Measurements from ENCODE around the gene DRC7. TPM values are rescaled to one million over a fixed set of nuclear protein-coding genes. Genes with fewer than 3 reads are reported as not detected.
"Not testable (repeated sequence)": the region's sequence is repeated elsewhere in the genome, so short reads cannot be mapped to it uniquely, and the experiment has no call there.

Gene DRC7
- polyA plus RNA-seq, 5 donors: 0.54 to 4.5 (median 2.8) TPM

DNA sequence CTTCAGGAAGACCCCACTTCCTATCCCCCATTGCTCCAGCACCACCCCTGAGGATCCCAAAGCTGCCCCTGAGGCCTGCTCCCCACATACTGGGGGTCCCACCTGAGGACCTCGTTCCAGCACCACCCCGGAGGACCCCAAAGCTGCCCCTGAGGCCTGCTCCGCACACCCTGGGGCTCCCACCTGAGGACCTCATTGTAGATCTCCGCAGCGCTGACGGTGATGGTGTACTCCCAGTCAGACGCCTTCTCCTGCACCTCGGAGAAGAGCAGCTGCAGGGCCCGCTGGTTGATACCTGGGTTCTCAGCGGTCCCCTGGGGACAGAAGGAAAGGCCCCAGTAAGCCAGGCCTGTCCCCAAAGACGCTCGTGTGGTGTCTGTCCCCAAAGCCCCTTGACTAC is 67.4 kb downstream of the DRC7 start:
- DNase-seq: no peak

DNA sequence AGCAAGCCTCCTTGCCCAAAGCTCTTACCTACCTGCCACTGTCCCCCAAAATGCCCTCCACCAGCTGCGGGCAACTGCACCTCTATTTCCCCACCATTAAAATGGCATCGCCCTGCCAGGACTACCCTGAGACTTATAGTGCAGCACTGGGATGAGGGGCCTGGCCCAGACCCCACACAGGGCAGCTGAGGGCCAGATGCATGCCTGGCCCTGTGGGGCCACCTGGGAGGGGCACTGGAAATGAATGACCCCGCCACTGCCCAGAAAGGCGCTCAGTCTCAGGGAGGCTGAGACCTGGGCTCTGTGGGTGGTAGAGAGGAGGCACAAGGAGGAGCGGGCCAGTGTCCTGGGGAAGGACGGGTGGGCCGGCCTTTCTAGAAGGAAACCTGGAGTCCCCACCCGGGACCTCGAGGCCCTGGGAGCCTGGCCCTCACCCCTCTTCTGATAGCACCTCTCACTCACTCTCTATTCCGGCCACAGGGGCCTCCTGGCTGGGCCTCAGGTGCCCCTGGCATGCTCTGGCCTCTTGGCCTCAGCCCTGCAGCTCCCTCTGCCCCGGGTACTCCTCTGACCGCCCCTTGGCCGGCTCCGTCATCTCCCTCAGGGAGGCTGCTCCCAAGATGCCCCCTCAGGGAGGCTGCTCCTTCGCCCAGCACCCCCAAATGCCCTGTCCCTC is 67.9 kb downstream of the DRC7 start:
- DNase-seq: no peak

DNA sequence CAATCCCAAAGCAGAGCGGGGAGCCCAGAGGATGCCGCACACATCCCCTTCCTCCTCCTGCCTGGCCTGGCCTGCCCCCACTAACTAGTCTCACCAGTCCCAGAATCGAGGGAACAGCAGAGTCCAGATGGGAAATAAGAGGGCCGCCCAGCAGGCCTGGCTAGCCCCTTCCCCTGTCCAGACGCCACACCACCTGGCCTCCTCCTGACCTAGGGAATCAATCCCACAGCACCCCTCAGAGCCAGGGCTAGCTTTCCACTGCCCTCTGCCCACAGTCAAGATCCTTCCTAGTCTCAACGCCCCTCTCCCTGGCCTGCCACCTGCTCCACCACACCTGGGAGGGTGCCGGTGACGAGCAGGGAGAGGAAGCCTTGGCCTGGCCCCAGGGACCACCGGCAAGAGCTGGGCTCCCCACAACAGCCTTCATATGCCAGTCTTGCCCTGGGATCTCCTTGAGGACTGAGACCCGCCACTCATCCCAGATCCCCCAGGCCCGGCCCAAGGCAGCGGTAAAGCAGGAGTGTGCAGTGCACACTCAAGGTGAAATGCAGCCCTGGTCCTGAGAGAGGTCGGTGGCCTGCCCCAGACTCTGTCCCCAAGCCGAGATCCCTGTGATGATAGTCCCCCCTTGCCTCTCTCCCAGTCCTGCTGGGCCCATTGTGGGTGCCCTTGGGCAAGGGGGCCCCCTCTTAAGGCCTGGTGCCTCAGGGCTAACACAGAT is 68.8 kb downstream of the DRC7 start:
- no peak for DNase-seq

DNA sequence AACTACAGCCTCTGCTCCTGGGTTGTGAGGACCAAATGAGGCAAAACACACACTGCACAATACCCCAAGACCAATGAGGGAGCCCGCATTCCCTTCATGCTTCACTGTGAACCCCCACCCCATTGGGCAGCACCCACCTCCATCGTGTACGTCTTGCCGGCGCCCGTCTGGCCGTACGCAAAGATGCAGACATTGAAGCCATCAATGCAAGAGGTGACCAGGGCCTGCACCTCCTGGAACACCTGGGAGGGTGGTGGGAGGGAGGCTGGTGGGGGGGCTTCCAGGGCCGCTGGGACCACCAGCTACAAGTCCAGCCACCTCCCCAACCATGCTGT is 69.4 kb downstream of the DRC7 start:
- DNase-seq: no peak

DNA sequence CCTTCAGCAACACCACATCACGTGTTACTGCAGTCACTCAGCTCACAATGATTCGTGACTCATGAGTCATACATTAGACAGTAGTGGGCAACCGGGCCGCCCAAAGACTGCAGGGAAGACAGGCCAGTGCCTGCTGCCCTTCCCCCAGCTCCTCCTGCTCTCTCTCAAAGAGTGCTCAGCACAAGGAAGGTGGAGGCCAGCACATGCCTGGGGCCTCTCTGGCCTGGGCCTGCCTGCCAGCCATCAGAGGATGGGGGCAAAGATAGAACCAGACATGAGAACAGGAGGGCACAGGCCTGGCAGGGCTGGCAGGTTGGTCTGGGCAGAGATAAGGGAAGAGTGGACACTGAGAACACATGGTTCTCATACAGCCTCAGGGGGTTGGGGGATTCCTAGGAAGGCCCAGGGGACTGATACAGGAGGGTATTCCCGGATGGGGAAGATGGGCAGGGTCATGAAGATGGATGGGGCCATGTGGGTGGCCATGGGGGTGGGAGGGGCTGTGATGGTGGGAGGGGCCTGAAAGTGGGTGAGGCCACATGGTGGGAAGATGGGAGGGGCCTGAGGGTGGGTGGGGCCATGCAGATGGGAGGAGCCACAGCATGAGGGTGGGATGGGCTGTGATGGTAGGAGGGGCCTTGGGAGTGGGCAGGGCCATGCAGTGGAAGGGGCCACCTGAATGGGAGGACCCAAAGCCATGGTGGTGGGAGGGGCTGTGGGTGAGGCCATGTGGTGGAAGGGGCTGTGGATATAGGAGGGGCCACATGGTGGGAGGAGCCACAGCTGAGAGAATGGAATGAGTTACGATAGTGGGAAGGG is 69.9 kb downstream of the DRC7 start:
- DNase-seq: no peak

DNA sequence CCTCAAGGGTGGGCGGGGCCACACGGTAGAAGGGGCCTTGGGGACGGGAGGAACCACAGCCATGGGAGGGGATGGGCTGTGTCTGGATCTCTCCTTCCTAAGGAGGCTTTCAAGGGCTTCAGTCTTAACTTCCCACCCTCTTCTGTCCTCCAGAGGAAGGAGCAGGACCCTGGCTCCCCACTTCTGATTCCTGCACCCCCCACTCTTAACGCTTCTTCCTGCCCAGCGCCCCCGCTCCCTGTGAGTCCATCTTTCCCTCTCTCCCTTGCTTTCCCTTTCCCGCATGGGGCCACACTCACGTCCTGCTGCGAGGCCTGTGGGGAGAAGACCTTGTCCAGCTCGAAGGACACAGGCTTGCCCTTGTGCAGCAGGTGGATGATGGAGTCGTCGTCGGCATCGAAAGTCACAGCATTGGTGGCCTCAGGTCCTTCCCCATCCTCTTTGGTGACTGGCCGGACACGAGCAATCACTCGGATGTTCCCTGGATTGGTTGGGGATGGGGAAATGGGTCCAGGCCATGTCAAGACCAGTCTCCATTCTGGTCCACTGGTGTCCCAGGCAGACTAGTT is 70.6 kb downstream of the DRC7 start:
- no peak for DNase-seq

DNA sequence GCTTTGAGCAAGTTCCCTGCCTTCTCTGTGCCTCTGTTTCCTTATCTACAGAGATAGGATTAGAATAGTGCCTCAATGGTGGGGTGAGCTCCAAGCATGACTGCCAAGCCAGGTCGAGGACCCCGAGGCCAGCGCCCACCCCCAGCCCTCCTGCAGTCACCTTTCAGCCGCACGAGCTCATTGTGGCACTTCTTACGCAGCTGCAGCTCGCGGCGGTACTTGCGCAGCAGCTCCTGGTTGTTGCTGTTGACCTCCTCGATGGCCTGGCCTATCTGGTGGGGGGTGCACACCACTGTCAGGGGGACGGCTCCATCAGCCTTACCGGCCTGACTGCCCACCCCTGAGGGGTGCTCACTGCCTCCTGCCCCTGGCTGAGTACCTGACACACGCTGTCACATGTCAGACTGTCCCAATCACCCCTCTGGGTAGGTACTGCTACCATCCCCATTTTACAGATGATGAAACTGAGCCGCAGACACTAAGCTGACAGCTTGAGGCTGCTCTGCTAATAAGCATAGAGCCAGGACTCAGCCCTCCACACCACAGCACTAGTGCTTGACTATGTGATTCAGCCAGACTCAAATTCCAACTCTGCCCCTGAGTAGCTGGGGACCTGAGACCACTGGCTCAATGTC is 72.2 kb downstream of the DRC7 start:
- no peak for DNase-seq

DNA sequence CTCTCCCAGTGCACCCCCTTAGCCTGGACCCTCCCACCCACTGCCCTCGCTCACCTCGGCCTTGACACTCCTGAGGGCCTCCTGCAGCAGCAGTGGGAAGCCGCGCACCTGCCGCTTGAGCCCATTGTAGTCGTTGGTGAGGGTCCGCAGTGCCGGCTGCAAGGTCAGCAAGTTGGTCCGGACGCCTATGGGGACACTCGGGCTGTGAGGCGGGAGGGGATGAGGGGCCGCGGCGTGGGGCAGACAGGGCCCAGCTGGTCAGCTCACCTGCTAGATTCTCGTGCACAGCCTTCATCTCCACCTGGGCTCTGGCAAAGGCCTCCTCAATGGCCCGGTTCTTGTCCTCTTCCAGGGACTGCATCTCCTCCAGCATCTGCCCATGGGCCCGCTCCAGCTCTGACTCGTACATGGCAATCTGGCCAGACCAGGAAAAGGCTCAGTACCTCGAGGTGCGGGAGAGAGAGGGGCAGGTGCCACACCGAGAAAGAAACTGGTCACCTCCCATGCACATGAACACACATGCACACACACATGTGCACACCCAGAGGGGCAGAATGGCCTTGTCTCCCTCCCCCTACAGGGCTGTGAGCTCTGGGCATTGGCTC is 75.0 kb downstream of the DRC7 start:
- no peak for DNase-seq

DNA sequence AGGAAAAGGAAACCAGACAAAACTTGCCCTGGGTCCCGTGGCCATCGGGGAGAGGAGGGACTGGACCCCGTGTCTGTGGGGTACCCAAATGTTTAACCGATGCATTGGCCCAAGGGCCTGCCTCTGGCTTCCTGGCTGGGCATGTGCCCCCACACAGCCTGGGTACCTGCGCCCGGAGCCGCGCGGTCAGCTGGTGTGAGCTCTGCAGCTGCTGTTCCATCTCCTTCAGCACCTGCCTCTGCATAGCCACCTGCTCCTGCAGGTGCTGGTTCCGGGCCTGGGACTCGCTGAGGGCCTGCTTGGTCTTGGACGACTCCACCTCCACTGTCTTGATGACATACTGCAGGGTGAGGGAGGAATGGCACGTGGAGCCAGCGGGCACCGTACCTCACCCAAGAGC is 75.8 kb downstream of the DRC7 start:
- no peak for DNase-seq

DNA sequence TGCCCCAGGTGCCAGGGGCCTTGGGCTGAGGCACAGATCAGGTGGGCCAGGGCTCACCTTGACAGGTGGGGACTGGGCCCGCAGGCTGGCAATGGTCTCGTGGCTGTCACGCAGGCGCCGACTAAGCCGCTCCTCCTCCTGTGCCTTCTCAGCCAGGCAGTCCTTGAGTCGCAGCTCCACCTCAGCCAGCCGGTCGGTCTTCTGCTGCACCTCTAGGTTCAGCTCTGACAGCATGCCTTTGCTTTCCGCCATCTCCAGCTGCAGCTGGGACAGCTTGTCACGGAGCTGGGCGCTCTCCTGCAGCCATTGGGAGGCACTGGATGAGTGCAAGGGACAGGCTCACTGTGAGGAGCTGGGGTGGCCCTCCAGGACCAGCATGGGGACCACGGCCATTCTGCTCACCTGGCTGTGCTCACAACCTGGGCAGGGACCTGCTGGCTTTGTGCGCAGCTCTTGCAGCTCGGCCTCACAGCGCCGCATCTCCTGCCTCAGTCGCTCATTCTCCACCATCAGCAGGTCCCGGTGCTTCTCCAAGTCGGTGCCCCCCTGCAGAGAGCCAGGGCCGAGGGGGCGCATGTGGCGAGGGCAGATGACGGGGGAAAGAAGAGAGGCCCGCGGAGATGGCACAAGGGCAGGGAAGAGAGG is 76.7 kb downstream of the DRC7 start:
- DNase-seq: no peak

DNA sequence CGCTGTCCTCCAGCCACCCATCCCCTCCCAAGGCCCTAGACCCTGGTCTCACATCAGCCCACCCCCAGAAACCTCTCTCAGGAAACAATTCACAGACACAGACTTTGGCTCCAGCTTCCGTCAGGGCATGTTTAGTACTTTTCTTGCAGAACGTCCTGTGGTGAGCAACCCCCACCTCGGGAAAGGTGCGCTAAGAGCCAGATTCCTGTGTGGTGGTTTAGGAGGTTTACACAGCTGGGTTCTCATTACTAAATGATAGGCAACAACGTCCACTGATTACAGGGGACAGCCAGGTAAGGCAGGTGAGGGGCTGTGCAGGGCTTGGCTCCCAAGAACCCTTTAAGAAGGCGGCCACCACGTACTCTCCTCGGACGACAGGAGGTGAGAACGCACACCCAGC is 78.4 kb downstream of the DRC7 start:
- DNase-seq: no peak

DNA sequence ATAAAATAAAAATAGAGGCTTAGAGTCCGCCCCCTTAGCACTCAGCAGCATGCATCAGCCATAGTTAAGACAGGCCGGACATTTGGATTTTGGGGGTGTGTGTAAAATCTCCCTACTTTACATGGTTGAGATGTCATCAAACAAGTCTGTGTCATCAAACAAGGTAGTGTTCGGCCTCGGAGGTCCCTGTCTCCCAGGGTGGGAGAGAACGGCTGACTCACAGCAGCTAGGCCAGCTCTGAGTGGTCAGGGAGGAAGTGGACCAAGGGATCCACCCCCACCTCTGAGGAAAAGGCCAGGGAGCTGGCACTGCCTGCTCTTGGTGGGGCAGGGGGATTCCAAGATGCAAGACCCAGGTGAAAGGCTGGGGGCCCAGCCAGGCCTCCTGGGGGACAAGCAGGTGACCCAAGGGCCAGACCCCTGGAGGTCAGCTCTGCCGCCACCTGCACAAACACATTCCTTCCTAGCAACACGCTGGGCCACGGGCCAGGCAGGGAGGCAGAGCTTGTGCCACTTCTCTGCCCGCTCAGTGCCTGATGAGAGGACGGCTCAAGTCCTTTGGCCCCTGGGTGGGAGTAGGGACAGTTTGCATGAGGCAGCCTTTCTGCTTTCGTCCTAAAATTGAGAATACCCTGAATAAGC is 79.2 kb downstream of the DRC7 start:
- no peak for DNase-seq

DNA sequence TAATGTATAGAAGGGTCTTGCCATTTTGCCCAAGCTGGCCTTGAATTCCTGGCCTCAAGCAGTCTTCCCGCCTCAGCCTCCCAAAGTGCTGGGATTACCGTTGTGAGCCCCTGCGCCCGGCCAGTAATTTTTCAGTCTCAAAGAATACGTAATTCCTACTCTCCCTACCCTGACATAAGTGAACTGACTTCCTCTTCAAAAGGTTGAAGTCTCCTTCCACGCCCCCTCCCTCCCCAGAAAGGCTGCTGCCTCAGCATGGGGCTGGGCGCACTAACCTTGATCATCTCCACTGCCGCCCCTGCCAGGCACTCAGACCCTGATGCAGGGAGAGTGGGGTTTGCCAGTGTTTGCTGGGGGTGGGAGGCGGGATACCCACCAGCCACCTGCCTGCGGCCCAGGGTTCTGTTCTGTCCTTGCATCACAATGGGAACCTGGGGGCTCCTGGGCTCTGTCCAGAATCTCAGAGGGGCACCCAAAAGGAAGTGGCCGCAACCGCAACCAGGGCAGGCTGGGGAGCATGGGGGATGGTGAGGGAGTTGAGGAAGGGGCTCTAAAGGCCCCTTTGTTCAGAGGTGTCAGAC is 80.2 kb downstream of the DRC7 start:
- DNase-seq: no peak

DNA sequence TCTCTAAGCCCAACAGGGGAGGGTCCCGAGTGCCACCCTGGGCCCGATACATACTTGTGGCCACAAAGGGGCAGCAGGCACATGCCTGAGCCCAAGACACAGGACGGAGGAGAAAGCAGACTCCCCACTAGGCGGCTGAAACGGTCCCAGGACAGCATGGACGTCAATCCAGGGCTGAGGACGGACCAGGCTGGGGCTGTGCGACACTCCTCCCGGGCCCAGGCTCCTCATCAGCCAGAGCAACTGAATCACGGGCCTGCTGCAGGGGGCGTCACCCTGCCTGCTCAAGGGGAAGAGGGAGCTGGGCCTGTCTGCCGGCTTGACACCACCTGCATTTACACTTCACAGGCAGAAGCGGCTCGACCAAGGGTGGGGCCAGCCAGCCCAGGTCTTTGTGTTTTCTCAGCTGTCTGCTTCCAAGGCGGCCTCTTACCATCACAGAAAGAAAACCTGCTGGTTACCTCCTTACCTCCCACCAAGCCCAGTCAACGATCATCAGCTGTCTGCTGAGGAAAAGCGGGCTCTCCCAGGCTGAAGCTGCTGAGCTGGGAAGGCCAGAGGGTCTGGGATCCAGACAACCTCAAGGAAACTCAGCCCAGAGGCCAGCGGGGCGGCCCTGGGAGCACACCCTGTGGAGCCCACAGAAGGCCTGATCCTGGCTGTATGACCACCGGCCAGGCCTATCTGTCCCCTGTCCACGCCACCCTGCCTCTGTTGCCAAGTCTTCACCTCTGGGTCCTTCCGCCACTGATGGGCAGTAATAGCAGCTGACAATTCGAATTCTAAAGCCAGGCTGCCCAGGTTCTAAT is 81.3 kb downstream of the DRC7 start:
- DNase-seq: no peak

DNA sequence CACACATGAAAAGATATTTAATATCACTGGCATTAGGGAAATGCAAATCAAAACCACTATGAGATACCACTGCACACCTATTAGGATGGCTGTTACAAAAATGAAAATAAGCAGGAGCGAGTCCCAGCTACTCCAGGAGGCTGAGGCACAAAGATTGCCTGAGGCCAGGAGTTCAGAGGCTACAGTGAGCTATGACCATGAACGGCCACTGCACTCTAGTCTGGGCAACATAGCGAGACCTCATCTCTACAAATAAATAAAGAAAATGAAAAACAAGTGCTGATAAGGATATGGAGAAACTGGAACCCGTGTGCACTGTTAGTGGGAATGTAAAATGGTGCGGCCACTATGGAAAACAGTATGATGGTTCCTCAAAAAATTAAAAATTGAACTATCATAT is 84.1 kb downstream of the DRC7 start:
- no peak for DNase-seq

DNA sequence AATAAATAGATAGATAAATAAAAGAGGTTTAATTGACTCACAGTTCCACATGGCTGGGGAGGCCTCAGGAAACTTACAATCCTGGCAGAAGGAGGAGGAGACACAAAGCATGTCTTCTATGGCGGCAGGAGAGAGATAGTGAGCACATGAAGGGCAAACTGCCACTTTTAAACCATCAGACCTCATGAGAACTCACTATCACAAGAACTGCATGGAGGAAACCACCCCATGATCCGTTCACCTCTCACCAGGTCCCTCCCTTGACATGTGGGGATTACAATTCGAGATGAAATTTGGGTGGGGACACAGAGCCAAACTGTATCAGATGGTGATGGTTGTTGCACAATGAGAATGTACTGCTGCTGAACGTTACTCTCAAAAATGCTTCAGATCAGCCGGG is 85.2 kb downstream of the DRC7 start:
- DNase-seq: not testable (repeated sequence)

DNA sequence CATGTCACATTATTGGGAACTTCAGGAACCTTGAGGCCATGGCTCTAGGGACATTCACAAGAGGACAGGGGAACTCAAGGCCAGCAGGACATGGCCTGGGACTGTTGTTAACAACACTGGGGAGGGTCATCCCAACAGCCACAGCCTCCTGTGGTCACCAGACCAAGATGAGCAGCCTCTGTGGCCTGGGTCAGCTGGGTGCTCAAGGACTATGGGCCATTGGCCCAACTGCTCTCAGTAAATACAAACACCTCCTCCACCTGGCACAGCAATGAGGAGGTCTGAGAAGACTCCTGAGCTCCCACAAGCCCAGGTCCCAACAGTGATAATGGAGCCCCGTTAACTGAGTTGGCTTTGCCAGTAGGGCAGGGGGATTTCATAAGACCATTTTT is 86.7 kb downstream of the DRC7 start:
- no peak for DNase-seq

Data from right lung (tissue), 5 donors.